SK-MEL-5 (cell line): ENCODE data around the gene CSNK2A1. TPM values are rescaled to one million over a fixed set of nuclear protein-coding genes. Genes with fewer than 3 reads are reported as not detected.
"Not testable (repeated sequence)": the region's sequence is repeated elsewhere in the genome, so short reads cannot be mapped to it uniquely, and the experiment has no call there.

Experiments
- DNase-seq: peaks from one replicate; pipeline ENCODE4 v3.0.0-alpha.2; 2016; ENCODE audit warnings: low read depth, low spot score
- in situ Hi-C: cut with HindIII; loops from 2 replicates; pipeline ENCODE4 v1.10.0; 2016; ENCODE audit warnings: low sequenced_read_pairs, high pct_unique_total_duplicates, low pct_unique_long_range_greater_than_20kb
- total RNA-seq: library from RNA; depleted of rRNA; stranded (reverse); fragments of >200 nt; shearing (Covaris generic); gene quantifications from 2 replicates; pipeline ENCODE4 v1.2.3, GENCODE V29; 2014

CSNK2A1 gene
- total RNA-seq, 1 experiment from 2014 or later: 179 TPM

DNA sequence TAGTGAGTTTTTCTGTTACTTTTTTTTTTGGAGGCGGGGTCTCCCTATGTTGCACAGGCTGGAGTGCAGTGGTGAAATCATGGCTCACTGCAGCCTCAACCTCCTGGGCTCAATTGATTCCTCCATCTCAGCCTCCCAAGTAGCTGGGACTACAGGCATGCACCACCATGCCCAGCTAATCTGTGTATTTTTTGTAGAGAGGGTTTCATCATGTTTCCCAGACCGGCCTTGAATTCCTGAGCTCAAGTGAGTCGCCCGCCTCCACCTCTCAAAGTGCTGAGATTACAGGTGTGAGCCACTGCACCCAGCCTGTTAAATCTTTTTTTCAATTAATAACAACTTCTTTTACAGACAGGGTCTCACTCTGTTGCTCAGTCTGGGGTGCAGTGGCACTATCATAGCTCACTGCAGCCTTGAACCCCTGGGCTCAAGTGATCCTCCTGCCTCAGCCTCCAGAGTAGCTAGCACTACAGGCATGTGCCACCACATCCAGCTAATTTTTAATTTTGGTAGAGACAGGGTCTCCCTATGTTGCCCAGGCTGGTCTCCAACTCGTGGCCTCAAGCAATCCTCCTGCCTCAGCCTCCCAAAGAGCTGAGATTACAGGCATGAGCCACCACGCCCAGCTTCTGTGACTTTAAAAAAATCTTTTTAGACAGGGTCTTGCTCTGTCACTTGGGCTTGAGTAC, 66.9 kb downstream of the CSNK2A1 start:
- in situ Hi-C loops: not testable (repeated sequence)

DNA sequence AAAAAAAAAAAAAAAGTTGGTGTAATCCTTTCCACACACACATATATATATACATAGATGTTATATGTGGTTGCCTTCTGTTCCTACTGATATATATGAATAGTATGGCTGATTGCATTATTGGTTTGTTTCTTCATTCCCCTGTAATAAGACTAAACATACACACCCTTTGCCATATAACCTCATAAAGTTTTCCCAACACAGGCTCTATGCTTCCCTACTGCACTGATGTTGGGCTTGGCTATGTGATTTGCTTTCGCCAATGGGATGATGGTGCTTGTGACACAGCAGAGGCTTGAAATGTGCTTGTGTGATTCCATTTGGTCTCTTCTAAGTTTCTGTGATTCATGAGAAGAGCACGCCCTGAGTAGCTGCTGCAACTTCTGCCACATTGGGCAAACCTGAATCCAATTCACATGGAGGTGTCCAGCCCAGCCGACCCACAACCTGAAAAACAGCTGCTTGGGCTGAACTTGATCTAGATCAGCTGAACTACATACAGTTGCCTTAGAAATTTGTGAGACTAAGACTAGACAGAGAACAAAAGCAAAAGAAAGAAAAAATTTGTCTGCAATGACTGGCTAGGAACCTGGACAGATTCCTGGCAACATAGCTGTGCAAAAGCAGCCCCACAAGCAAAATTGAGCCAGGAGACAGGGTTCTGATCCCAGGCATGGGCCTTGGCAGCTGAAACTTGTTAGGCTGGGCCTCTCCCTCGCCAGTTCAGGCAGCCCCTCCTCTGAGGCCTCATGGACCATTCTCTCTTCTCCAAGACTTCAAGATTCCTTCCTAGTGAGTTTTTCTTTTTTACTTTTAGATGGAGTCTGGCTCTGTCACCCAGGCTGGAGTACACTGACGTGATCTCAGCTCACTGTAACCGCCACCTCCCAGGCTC, 67.9 kb downstream of the CSNK2A1 start:
- in situ Hi-C loops: no loop called here
- no peak for DNase-seq

More for the DNA sequence above, 66.9 kb downstream of the CSNK2A1 start:
- not testable (repeated sequence) for DNase-seq

DNA sequence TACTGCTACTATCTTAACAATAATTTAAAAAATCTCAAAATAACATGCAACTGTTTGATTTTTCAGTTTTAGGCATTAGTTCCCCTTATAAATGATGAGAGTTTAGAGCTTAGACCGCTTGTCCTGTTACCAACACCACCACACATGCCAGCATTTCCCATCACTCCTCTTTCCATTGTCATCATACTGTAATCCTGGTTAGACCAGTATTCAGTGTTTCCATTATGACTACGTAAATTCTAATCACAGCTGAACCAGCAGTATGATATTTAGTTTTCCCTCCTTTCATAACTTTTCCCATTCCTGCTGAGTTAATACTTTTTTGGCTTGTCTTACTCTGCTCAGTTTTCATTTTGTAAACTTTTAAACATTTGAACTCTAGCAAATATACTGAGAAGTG, 69.0 kb downstream of the CSNK2A1 start:
- DNase-seq: no peak

DNA sequence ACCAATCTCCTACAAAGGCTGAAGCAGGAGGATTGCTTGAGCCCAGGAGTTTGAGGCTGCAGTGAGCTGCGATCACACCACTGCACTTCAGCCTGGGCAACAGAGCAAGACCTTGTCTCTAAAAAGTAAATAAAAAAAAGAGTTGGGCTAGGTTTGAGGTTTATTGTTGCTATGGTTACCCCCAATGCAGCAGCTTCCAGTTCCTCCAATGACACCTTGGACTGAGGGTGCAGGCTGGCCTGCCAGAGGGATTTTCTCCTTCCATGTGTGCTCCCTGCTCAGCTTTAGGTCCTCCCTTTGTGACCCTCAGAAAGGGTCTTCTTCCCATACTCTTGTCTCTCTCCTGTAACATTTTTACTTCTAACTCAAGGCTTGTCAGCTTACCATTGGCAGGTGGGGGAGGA, 70.7 kb downstream of the CSNK2A1 start:
- in situ Hi-C loops: no loop called here
- DNase-seq: no peak

More for the DNA sequence above, 69.0 kb downstream of the CSNK2A1 start:
- in situ Hi-C loops: no loop called here

DNA sequence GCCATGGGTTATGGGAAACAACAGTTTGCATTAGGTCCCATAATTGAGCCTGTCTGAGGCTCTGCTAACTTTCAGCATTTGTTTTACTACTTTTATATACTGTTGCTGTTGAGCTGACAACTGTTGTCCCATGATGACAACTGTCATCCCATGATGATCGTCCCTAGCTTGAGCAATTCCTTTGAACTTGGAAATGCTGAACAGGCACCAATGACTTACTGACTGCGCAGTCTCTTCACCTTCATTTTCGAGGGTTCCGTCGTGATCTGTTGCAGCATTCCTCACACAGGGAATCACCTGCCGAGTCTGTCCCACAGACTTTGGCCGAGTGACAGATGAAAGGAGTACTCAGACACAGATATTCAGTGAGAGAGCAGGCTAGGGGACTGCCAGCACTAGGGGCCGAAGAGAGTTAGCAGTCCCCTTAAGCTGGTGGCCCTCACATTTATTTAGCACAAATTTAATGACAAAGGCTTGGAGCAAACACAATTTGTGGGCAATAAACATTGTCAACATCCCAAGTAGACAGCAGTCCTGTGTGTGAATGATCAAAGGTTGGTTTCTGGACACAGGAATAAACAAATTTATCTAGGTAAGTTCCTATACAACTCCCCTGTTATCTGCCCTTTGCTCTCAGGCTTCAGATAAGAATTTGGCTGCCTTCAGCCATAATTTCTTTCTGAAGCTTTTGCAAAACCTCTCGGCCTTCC, 71.3 kb downstream of the CSNK2A1 start:
- in situ Hi-C loops: no loop called here

DNA sequence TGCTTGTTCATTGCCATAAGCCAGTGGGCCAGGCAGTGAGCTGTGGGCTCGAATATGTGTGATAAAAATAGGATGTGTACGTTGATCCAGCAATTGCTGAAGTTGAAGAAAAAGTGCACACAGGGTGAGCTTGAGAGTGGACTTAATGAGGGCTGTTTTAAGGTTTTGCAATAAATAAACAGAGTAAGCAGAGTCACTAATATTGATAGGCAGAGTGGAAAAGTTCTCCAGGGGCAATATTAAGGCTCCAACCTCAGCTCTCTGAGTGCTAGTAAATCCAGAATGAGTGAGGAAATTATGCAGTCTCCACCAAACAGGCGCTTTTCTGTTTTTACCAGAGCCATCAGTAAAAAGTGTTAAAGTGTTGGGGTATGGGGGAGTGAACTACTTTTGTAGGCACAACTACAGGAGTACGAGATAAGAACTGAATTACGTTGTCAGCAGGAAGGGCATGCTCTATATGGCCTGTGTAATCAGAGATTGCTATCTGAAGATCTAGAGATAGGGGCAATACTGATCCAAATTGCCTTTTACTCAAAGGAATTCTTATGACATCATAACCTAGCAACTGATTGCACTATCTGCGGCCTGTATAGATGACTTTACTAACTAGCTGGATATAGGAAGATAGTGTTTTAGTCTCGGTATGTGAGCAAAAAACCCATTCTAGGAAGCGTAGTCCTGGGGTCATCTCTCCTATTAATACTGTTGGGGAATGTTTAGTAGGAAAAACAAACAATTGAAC, 73.7 kb downstream of the CSNK2A1 start:
- no peak for DNase-seq
- in situ Hi-C loops: no loop called here

More for the DNA sequence above, 71.3 kb downstream of the CSNK2A1 start:
- no peak for DNase-seq

DNA sequence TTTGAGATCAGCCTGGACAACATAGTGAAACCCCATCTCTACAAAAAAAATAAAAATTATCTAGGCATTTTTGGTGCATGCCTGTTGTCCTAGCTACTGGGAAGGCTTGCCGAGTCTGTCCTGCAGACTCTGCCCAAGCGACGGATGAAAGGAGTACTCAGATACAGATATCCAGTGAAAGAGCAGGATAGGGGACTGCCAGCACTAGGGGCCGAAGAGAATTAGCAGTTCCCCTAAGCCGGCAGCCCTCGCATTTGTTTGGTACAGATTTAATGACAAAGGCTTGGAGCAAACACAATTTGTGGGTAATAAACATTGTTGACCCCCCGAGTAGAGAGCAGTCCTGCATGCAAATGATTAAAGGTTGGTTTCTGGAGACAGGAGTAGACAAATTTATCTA, 75.8 kb downstream of the CSNK2A1 start:
- no peak for DNase-seq

DNA sequence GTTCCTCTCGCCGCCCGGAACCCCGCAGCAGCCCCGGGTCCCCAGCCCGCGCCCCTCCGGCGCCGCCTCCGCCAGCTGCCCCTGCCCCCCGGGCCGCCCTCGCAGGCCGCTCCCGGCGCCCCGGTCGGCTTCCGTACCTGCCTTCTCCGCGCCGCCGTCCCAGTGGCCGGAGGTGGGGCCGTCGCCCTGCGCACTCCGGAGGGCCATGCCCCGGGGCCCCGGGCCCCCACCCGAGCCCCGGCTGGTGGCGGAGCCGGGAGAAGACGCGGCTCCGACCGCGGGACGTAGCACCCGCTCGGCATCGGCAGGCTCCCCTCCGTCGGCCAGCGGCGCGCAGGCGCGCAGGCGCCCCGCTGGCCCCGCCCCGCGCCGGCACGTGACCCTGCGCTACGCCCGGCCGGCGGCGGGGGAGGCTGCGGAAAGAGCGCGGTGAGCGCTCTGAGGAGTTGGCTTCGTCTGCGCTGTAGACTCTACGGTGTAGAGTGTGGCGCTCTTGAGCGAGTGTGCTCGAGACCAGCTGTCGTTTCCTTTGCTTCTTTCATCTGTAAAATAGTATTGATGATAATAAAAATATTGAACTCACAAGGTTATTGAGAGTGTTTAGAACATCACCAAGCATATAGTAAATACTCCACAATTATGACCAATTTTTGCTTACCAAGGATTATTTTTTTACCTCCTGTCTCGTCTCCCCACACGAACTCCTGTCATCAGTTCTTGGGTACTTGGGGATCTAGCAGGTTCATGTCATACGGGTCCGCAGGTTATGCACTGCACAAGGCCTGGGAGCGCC, 81.2 kb downstream of the CSNK2A1 start, which contains the start of gene TBC1D20:
TBC1D20 (minus strand) TSS at position 335 of the 793 bp plus-strand sequence; CDS start at position 207, 128 bp downstream.
- in situ Hi-C loops: no loop called here
- DNase-seq: peak; percentile 90

More for the DNA sequence above, 75.8 kb downstream of the CSNK2A1 start:
- in situ Hi-C loops: no loop called here

DNA sequence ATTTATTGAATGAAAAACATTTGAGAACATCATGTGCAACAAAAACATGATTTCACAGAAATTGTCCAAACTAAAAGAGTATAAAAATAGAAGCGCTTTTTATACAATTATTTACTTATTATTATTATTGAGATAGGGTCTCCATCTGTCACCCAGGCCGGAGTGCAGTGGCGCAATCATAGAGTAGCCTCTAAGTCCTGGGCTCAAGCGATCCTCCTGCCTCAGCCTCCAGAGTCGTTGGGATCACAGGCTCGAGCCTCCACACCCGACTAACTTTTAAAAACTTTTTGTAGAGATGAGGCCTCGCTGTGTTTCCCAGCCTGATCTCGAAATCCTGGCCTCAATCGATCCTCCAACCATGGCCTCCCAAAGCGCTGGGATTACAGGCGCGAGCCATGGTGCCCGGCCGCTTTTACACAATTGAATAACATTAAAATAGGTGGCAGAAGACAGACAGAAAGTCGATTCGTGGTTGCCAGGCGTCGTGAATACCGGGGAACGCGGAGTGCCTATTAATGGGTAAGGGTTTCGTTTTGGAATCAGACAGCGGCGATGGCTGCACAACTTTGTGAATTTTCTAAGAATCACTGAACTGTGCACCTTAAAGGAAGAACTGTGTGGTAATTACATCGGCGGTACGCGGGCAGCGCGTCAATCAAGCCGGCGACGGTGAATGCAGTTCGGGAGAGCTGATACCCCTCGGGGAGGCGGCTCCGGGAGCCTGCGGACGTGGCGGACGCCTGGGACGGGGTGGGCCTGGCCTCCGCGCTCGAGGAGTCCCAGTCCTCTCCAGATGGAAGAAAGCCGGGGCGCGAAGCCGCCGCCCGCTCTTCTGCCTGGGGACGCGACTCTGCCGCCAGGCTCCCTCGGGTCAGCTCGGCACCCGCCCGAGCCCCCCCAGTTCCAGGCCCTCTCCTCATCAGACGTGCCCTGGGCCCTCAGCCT, 82.1 kb downstream of the CSNK2A1 start:
- in situ Hi-C loops: no loop called here

DNA sequence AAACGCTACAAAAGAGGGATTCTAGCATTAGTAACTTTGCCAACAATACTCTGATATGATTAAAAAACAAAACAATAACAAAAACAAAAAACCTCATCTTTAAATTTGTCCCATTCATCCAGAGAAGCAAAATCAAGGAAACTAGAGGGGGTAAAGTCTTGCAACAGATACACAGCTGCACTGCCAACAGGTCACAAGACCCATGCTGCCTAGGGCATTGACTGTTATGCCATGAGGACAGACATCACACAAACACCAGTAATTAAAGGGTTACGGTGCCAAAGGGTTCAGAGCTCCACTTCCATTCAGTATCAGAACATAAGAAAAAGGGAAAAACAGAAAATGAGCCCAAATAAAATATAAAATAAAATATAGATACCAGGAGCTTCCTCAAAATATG, 82.9 kb downstream of the CSNK2A1 start:
- in situ Hi-C loops: no loop called here
- peak; percentile 85 for DNase-seq

More for the DNA sequence above, 82.1 kb downstream of the CSNK2A1 start:
- peak; percentile 35 for DNase-seq

DNA sequence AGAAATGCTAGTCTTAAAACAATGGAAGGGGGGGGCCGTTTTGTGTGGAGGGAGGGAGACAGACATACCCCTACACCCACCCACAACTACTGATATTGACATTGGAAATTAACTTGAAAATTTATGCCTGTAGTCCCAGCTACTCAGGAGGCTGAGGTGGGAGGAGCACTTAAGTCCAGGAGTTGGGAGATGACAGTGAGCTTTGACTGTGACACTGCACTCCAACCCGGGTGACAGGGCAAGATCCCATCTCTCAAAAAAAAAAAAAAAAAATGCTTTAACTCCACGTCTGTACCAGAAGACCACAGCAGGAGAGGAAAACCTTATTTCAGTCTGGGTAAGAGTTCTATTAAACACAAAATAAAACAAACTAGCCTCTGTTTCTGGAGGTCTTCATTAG, 83.4 kb downstream of the CSNK2A1 start:
- no peak for DNase-seq
- in situ Hi-C loops: no loop called here

DNA sequence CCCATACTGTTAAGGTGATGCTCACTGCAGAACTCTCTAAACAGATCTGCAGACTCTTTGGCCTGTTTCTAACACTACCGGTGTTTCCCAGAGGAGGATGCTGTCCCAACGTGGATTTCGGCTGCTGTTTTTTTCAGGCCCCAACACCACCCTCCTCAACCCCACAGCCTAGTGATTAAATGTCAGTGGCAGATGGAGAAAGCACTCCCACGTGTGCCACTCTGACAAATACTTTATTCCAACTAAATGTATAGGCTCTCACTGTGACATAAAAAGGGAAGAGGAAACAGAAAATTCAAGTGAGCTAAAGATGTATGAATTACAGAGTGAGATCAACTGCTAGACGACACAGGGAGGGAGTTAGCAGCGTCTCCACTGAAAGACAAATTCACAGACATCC, 84.8 kb downstream of the CSNK2A1 start:
- DNase-seq: no peak
- in situ Hi-C loops: no loop called here

DNA sequence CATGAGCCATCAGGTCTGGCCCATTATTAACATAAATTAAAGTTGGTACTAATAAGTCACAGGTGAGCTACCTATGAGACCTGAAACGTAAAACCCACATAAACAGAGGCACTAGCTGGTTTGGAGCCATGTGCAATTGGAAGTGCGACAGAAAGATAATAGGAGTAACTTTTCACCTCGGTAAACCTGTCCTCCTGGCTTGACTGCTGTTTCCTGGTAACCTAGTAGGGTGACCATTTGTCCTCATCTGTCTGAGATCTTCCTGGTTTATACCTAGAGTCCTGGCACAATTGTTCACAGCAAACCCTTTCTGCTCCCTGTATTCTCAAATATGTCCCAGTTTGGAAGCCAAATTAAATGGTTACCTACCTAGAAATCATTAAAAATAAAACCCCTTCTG, 88.6 kb downstream of the CSNK2A1 start:
- in situ Hi-C loops: no loop called here
- DNase-seq: no peak

DNA sequence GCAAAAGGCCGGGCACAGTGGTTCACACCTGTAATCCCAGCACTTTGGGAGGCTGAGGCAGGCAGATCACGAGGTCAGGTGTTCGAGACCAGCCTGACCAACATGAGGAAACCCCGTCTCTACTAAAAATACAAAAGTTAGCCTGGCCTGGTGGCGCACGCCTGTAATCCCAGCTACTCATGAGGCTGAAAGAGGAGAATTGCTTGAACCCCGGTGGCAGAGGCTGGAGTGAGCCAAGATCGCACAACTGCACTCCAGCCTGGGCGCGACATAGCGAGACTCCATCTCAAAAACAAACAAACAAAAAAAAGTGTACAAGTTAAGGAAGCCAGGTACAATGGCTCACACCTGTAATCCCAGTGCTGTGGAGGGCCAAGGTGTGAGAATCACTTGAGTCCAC, 91.6 kb downstream of the CSNK2A1 start:
- DNase-seq, in situ Hi-C loops: not testable (repeated sequence)

DNA sequence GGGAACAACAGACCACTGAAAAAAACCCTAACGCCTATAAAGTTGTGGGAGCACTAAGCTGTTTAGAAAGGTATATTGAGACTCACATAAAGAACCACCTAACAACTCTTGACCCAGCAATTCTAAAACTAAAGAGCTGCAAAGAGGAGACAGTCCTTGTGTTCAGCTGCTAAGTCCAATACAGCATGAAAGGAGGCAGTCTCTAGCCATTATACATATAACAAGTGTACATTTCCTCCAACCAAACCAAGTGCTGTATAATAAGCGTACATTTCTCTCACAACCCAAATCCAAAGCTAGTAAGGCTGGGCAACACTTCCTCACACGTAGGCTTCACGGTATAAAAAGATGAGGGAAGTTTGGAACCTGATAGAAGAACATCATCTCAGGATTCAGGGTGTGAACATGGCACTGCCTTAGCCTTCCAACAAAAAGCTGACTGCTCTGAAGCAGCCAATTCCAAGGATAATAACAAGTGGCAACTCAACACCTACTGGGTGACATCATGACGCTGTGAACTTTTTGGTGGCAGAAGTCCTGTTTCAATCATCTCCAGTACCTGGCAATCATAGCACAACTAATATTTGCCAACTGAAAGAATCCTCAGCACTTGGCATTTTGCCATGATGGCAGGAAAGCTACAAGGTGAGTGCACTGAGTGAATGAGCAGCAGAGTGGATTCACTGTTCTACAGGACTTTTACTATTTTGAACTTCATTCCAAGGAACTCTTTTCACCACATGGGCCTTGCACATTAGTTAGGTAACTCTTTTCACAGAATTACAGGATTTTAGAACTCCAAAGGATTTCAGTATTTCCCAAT, 97.9 kb downstream of the CSNK2A1 start:
- in situ Hi-C loops: no loop called here
- DNase-seq: no peak
